ENCODE measurements around the gene NOLC1. TPM values are rescaled to one million over a fixed set of nuclear protein-coding genes. Genes with fewer than 3 reads are reported as not detected.

NOLC1 gene
- total and polyA plus RNA-seq, 2 experiments from 2014 or later, result 29.8 to 46.2 TPM

DNA sequence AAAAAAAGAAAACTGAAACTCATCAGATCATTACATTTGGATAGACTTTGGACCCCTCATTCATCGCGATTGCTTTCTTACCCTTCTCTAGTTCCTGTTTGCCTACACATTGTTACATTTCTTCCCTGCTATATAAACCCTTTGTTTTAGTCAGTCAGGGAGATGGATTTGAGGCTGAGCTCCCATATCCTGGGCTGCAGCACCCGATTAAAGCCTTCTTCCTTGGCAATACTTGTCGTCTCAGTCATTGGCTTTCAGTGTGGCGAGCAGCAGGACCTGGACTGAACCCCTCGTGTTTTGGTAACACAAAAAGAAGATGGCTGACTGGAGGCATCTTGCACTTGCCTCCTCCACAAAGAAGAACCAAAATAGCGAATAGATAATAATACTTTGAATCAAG is 39.8 kb downstream of the NOLC1 start:
- DNase-seq (ENCODE audit: low spot score), result no peak
- Histone ChIP-seq H4K20me1 (ENCODE audit: insufficient read depth, poor library complexity, severe bottlenecking) (no peaks in the 10 kb centered on the region), H3K4me1 (ENCODE audit: insufficient read depth) (no peaks in the 10 kb centered on the region), H3K27ac (no peak overlapping the region), H3K36me3 (replicated peaks; ENCODE audit: insufficient read depth, low read depth) (no peaks in the 10 kb centered on the region), H3K9me3 (ENCODE audit: low read depth) (no peaks in the 10 kb centered on the region), H3K4me2 (no peak overlapping the region), H3K79me2 (no peaks in the 10 kb centered on the region), H3K27me3 (no peaks in the 10 kb centered on the region), H3K9me2 (replicated peaks; ENCODE audit: insufficient read depth) (no peaks in the 10 kb centered on the region), H3K4me3 (no peak overlapping the region), H2AFZ (no peak overlapping the region)
- 82% methylated on average over 7 of the region's 7 CpGs for WGBS (ENCODE audit: low lambda C conversion rate, missing lambda C conversion rate)
- TF ChIP-seq, protein P1, sequence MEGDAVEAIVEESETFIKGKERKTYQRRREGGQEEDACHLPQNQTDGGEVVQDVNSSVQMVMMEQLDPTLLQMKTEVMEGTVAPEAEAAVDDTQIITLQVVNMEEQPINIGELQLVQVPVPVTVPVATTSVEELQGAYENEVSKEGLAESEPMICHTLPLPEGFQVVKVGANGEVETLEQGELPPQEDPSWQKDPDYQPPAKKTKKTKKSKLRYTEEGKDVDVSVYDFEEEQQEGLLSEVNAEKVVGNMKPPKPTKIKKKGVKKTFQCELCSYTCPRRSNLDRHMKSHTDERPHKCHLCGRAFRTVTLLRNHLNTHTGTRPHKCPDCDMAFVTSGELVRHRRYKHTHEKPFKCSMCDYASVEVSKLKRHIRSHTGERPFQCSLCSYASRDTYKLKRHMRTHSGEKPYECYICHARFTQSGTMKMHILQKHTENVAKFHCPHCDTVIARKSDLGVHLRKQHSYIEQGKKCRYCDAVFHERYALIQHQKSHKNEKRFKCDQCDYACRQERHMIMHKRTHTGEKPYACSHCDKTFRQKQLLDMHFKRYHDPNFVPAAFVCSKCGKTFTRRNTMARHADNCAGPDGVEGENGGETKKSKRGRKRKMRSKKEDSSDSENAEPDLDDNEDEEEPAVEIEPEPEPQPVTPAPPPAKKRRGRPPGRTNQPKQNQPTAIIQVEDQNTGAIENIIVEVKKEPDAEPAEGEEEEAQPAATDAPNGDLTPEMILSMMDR (IDR thresholded peaks at IDR 0.05; ENCODE audit: poor library complexity), result no peak
- TF ChIP-seq EZH2phosphoT487 (IDR thresholded peaks at IDR 0.05; ENCODE audit: low read depth, severe bottlenecking, unreplicated experiment), result no peak
- no peak for TF ChIP-seq EZH2 (IDR thresholded peaks at IDR 0.05; ENCODE audit: borderline replicate concordance)

DNA sequence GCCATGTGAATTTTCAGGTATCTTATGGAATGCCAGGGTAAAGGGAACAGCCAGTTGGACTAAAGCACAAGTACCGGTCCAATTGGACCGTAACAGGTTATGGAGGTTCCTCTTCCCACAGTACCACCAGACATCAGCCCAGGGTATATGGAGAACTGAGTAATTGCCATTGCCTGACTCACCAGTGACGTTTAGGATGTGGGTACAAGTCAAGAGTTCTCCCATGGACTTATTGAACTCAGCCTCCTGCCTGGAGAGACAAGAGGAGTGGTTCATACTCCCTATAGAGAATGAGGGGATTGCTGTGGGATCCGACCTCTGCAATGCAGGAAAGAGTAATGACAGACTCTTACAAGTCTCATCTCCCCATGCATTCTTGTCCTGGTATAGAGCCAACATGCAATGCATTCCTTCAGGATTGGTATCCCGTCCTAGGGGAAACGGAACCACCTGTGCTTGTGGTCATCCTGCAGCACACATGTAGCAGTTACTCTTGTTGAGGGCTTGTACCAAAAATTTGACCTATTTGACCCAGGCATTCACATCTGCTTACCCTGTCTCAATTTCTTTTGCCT is 43.2 kb downstream of the NOLC1 start:
- DNase-seq (ENCODE audit: low spot score), result no peak
- Histone ChIP-seq H3K9me2 (replicated peaks; ENCODE audit: insufficient read depth) (no peaks in the 10 kb centered on the region), H3K4me1 (ENCODE audit: insufficient read depth) (no peaks in the 10 kb centered on the region), H3K36me3 (replicated peaks; ENCODE audit: insufficient read depth, low read depth) (no peaks in the 10 kb centered on the region), H3K4me2 (no peak overlapping the region), H3K27ac (no peak overlapping the region), H3K9me3 (ENCODE audit: low read depth) (no peaks in the 10 kb centered on the region), H3K4me3 (no peak overlapping the region), H2AFZ (no peak overlapping the region), H4K20me1 (ENCODE audit: insufficient read depth, poor library complexity, severe bottlenecking) (no peaks in the 10 kb centered on the region), H3K79me2 (no peaks in the 10 kb centered on the region), H3K27me3 (no peaks in the 10 kb centered on the region)
- TF ChIP-seq, protein P1 (IDR thresholded peaks at IDR 0.05; ENCODE audit: poor library complexity), result no peak
- TF ChIP-seq EZH2 (IDR thresholded peaks at IDR 0.05; ENCODE audit: borderline replicate concordance) (no peak), EZH2phosphoT487 (IDR thresholded peaks at IDR 0.05; ENCODE audit: low read depth, severe bottlenecking, unreplicated experiment) (no peak)
- WGBS (ENCODE audit: low lambda C conversion rate, missing lambda C conversion rate), result 84% methylated on average over 6 of the region's 6 CpGs

DNA sequence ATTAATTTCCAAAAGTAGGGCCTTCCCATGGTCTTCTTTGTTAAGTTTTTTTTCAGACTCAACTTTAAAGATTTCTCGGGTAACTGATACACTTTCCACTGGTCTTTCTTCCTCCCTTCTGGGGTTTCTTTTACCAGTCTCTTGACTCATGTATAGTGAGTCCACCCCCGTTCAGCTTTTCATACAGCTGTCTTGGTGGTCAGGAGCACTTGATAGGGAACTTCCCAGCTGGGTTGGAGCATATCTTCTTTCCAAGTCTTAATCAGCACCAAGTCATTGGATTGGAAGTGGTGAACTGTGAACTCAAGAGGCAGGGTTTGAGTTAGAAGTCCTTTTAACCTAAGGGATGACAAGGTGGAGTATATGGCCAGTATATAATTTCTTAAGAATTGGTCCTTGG is 44.7 kb downstream of the NOLC1 start:
- Histone ChIP-seq H2AFZ (no peak overlapping the region), H3K36me3 (replicated peaks; ENCODE audit: insufficient read depth, low read depth) (no peaks in the 10 kb centered on the region), H3K79me2 (no peaks in the 10 kb centered on the region), H4K20me1 (ENCODE audit: insufficient read depth, poor library complexity, severe bottlenecking) (no peaks in the 10 kb centered on the region), H3K4me3 (no peak overlapping the region), H3K4me2 (no peak overlapping the region), H3K4me1 (ENCODE audit: insufficient read depth) (no peaks in the 10 kb centered on the region), H3K27ac (no peak overlapping the region), H3K9me3 (ENCODE audit: low read depth) (no peaks in the 10 kb centered on the region), H3K27me3 (no peaks in the 10 kb centered on the region), H3K9me2 (replicated peaks; ENCODE audit: insufficient read depth) (no peaks in the 10 kb centered on the region)
- no peak for TF ChIP-seq EZH2 (IDR thresholded peaks at IDR 0.05; ENCODE audit: borderline replicate concordance)
- TF ChIP-seq EZH2phosphoT487 (IDR thresholded peaks at IDR 0.05; ENCODE audit: low read depth, severe bottlenecking, unreplicated experiment), result no peak
- TF ChIP-seq, protein P1 (IDR thresholded peaks at IDR 0.05; ENCODE audit: poor library complexity), result no peak
- WGBS (ENCODE audit: low lambda C conversion rate, missing lambda C conversion rate), result 77% methylated on average over 2 of the region's 2 CpGs
- DNase-seq (ENCODE audit: low spot score), result no peak
